ENCODE measurements around the gene GRM3. TPM values are rescaled to one million over a fixed set of nuclear protein-coding genes. Genes with fewer than 3 reads are reported as not detected.

The GRM3 gene
- total and polyA plus RNA-seq, 2 of the 8 experiments (the other 6 are each of a cell fraction or from before 2014, with no cell fraction given) = 3.1 to 4.2 TPM

GRCh38 chr7:86833360-86833759 lies 189.7 kb downstream of the GRM3 start (continued):
- TF ChIP-seq RAD21 (IDR thresholded peaks at IDR 0.05 in 1 of 2, conservative IDR thresholded peaks at IDR 0.05 in 1 of 2; ENCODE audit: low read depth in 2 of 2, low read length in 2 of 2) (no peak), ZNF274 (IDR thresholded peaks at IDR 0.05; ENCODE audit: borderline replicate concordance, extremely low read depth, low read length) (no peak), CREB1 (IDR thresholded peaks at IDR 0.05) (no peak), HDAC2 (IDR thresholded peaks at IDR 0.05; ENCODE audit: borderline replicate concordance in 1 of 2, low read depth in 2 of 2, low read length in 2 of 2) (no peak)

Measured in H1 (cell line).